Tibial artery (tissue), 4 donors: Measurements from ENCODE around the gene CLPX.

ENCODE experiments used
- DNase-seq, 2 donors: peaks; one replicate each; pipeline ENCODE4 v3.0.0-alpha.2; 2019
- H3K27ac ChIP-seq, 2 donors: fragments of 200-600 bp; sonication (generic) in 1 of 2; 1 replicate in 1 of 2; 2 replicates in 1 of 2; pipeline ENCODE4 v1.5.1; 2018 to 2019; ENCODE audit warnings: mild to moderate bottlenecking in 1 of 2
- H3K27me3 ChIP-seq, 2 donors: fragments of 200-600 bp; sonication (generic) in 1 of 2; one replicate each; pipeline versions ENCODE4 v1.5.1 to v1.6.0; 2016 to 2019
- H3K36me3 ChIP-seq, 3 donors: fragments of 200-600 bp; sonication (generic) in 2 of 3; one replicate each; pipeline ENCODE4 v1.5.1; 2016 to 2019; ENCODE audit warnings: mild to moderate bottlenecking in 2 of 3
- H3K4me1 ChIP-seq, 4 donors: fragments of 200-600 bp; sonication (generic) in 2 of 4; 1 replicate in 3 of 4; 2 replicates in 1 of 4; pipeline ENCODE4 v1.5.1; 2016 to 2019
- H3K4me3 ChIP-seq, 2 donors: fragments of 200-600 bp; sonication (generic) in 1 of 2; 1 replicate in 1 of 2; 2 replicates in 1 of 2; pipeline ENCODE4 v1.5.1; 2018 to 2019; ENCODE audit warnings: mild to moderate bottlenecking in 2 of 2
- H3K9me3 ChIP-seq, 3 donors: fragments of 200-600 bp; sonication (generic) in 1 of 3; one replicate each; pipeline ENCODE4 v1.5.1; 2016 to 2019
- intact Hi-C: fragments of 100-400 bp; cut with DNase I; formaldehyde crosslinking; loops from one replicate; pipeline ENCODE4 v1.15.0; 2023; ENCODE audit warnings: low total_unique reads
- TF ChIP-seq, protein P1 (sequence below), 2 experiments: fragments of 200-600 bp in 1 of 2; fragments of 450-650 bp in 1 of 2; IDR thresholded peaks; one replicate each; pipeline ENCODE4 v1.5.1; 2017 to 2019; ENCODE audit warnings: antibody characterized with exemption in 2 of 2, mild to moderate bottlenecking in 1 of 2, moderate library complexity in 1 of 2

The CLPX gene

DNA sequence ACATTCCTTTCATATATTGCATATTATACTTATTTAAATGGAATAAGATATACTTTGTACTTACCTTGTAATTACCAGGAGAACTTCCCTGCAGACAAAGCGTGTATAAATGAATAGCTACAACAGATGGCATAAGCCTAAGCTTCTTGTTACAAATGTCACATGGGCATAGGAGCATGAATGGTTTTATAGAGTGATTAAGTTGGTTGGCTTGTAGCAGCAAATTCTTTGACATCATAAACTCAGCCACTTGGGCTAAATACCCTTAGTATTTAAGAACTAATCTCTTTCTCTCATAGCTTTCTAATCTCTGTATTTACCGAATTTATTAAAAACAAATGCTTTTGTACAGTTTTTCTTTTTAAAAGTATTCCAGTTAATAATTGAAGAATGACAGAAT, 70.1 kb downstream of the CLPX start, which contains the start of gene UBAP1L:
Gene UBAP1L, minus strand, starts transcription at position 115 of the 400 bp plus-strand sequence. CDS start 8,985 bp downstream, outside the sequence.
- H3K36me3 ChIP-seq: peaks cover 54 to 89% (median 58%) of the 10 kb centered on the region in 3 donors

DNA sequence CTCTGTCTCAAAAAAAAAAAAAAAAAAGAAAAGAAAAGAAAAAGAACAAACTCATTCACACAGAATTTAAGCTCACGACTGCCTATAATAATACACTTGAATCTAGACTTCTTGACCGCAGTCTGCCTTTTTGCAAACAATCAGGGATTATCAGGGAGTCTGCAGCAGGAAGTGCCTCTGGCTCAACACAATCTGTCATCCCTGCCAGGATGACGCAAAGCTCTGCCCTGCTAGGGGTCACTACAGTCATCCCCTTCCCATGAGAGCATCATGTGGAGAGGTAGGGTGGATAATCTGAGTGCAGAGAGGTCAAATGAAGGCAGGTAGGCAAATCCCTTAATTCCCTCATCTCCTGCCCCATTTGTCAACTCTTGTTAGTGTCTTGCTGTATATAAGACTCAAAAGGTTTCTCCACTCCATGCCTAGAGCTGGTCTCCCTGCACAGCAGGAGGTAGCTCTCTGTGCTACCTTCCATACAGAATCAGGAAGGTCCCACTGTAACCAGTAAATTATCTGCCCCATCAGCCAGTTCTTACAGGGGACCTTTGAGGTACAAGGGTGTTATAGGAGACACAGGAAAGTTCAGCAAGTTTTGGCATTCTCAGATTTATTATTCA, 74.4 kb downstream of the CLPX start:
- no peaks in the 10 kb centered on the region for H3K27me3 ChIP-seq
- no peak overlapping the region for H3K27ac ChIP-seq
- intact Hi-C loops: no loop called here
- DNase-seq: peak in 1 of 2 donors; percentile 43
- TF ChIP-seq, protein P1, sequence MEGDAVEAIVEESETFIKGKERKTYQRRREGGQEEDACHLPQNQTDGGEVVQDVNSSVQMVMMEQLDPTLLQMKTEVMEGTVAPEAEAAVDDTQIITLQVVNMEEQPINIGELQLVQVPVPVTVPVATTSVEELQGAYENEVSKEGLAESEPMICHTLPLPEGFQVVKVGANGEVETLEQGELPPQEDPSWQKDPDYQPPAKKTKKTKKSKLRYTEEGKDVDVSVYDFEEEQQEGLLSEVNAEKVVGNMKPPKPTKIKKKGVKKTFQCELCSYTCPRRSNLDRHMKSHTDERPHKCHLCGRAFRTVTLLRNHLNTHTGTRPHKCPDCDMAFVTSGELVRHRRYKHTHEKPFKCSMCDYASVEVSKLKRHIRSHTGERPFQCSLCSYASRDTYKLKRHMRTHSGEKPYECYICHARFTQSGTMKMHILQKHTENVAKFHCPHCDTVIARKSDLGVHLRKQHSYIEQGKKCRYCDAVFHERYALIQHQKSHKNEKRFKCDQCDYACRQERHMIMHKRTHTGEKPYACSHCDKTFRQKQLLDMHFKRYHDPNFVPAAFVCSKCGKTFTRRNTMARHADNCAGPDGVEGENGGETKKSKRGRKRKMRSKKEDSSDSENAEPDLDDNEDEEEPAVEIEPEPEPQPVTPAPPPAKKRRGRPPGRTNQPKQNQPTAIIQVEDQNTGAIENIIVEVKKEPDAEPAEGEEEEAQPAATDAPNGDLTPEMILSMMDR (IDR thresholded peaks at IDR 0.05): no peak
- no peaks in the 10 kb centered on the region for H3K9me3 ChIP-seq
- H3K36me3 ChIP-seq: peaks cover 23 to 52% (median 34%) of the 10 kb centered on the region in 3 donors
- H3K4me3 ChIP-seq: no peak overlapping the region
- H3K4me1 ChIP-seq: no peaks in the 10 kb centered on the region

More for the DNA sequence above, 70.1 kb downstream of the CLPX start, which contains the start of gene UBAP1L:
- intact Hi-C loops: no loop called here
- H3K4me3 ChIP-seq: no peak within 1 kb of the TSS
- no peaks in the 10 kb centered on the region for H3K9me3 ChIP-seq
- no peak within 1 kb of the TSS for H3K27ac ChIP-seq
- DNase-seq: no peak
- TF ChIP-seq, protein P1 (IDR thresholded peaks at IDR 0.05): no peak
- H3K4me1 ChIP-seq: no peaks in the 10 kb centered on the region
- no peaks in the 10 kb centered on the region for H3K27me3 ChIP-seq

DNA sequence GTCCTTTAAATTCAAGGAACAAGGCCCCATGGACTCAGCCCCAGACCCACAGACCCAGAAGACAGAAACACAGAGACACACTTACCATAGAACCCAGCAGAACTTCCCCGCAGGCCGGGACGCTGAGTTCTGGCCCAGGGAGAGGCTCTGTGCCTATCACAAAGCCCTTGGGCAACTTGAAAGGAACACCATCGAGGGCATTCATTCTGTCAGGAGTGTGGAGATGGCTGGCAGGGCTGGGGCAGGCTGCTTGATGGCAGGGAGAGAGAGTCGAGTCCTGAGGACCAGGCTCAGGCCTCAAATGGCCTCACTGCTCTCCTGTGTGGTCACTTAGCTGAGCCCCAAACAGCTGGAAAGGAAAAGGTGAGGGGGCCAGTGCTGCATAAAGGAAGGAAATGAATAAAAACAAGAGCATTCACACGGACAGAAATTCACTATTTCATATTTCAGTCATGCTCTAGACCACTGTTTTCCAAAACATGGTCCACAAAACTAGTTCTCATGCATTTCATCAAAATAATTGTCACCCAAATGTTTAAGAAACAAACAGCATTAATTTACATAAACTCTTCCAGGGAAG, 79.0 kb downstream of the CLPX start:
- Histone ChIP-seq H3K4me1 (peaks cover 0 to 10% (median 4%) of the 10 kb centered on the region in 4 donors), H3K9me3 (no peaks in the 10 kb centered on the region), H3K4me3 (no peak overlapping the region), H3K36me3 (peaks cover 15 to 35% (median 23%) of the 10 kb centered on the region in 3 donors), H3K27ac (no peak overlapping the region), H3K27me3 (no peaks in the 10 kb centered on the region)
- TF ChIP-seq, protein P1 (IDR thresholded peaks at IDR 0.05): no peak
- peak in 1 of 2 donors; percentile 31 for DNase-seq
- intact Hi-C loops: no loop called here

DNA sequence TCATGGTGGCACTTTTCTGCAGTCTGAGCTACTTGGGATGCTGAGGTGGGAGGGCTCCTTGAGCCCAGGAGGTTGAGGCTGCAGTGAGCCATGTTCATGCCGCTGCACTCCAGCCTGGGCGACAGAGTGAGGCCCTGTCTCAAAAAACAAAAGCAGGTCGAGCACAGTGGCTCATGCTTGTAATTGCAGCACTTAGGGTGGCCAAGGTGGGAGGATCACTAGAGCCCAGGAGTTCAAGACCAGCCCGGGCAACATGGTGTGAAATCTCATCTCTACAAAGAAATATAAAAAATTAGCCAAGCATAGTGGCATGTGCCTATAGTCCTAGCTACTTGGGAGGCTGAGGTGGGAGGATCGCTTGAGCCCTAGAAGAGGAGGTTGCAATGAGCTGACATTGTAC, 80.1 kb downstream of the CLPX start:
- Histone ChIP-seq H3K27ac (no peak overlapping the region), H3K4me1 (peaks cover 0 to 18% (median 8%) of the 10 kb centered on the region in 4 donors), H3K4me3 (no peak overlapping the region), H3K27me3 (no peaks in the 10 kb centered on the region), H3K36me3 (peaks cover 15 to 42% (median 33%) of the 10 kb centered on the region in 3 donors), H3K9me3 (no peaks in the 10 kb centered on the region)
- DNase-seq: peak in 1 of 2 donors; percentile 24
- intact Hi-C loops: no loop called here
- TF ChIP-seq, protein P1 (IDR thresholded peaks at IDR 0.05): no peak

DNA sequence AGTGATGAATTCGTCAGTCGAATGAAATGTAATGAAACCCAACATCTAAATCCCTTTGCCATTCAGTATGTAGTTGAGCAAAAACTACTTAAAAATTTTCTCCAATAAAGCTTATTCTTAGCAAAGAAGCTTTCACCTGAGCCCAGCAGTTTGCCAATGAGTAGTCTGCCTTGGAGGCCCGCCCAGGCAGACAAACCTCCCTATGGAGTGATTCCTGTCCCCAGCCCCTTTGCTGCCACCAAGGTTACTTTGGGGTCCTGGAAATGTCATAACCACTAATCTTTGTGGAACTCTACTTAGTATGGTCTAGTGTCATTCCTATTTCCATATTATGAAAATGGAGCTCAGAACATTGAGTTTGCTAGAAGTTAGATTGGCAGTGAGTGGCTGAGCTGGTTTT, 82.2 kb downstream of the CLPX start:
- H3K27ac ChIP-seq: no peak overlapping the region
- H3K27me3 ChIP-seq: no peaks in the 10 kb centered on the region
- peaks cover 0 to 18% (median 8%) of the 10 kb centered on the region in 4 donors for H3K4me1 ChIP-seq
- no peak for DNase-seq
- TF ChIP-seq, protein P1 (IDR thresholded peaks at IDR 0.05): no peak
- intact Hi-C loops: loop anchor here (2.0 kb wide), 1 partner anchor 70 kb away; no protein-coding TSS in a partner anchor
- peaks cover 33 to 63% (median 52%) of the 10 kb centered on the region in 3 donors for H3K36me3 ChIP-seq
- H3K9me3 ChIP-seq: no peaks in the 10 kb centered on the region
- no peak overlapping the region for H3K4me3 ChIP-seq
